Measurements from ENCODE around the gene TUBB4A.

GRCh38 chr19:6529351-6529750 is 27.2 kb upstream of the TUBB4A start:
- no peak for TF ChIP-seq CTCF (conservative IDR thresholded peaks at IDR 0.05; ENCODE audit: low read length)
- TF ChIP-seq EZH2phosphoT487 (IDR thresholded peaks at IDR 0.05; ENCODE audit: borderline replicate concordance, low read depth, low read length) = no peak
